Omental fat pad (tissue), 4 donors: ENCODE measurements around the gene TSC22D3. TPM values are rescaled to one million over a fixed set of nuclear protein-coding genes. Genes with fewer than 3 reads are reported as not detected.
"Not testable (repeated sequence)": the region's sequence is repeated elsewhere in the genome, so short reads cannot be mapped to it uniquely, and the experiment has no call there.

ENCODE experiments used
- ATAC-seq: fragments of 150-250 bp; one replicate; pipeline ENCODE4 v1.9.1; 2016; ENCODE audit warnings: mild to moderate bottlenecking, moderate library complexity; ENCODE audit not compliant: low FRiP score
- DNase-seq: peaks from one replicate; pipeline ENCODE4 v3.0.0-alpha.2; 2019; ENCODE audit warnings: low spot score
- total RNA-seq, 4 donors: library from RNA; depleted of rRNA; stranded (reverse); fragments of >200 nt; gene quantifications; one replicate each; pipeline ENCODE4 v1.1.0, GENCODE V29; 2016
- TF ChIP-seq, protein P1 (sequence below), 3 donors: fragments of 450-650 bp; IDR thresholded peaks; one replicate each; pipeline ENCODE4 v1.5.1; 2016 to 2017; ENCODE audit warnings: antibody characterized with exemption in 3 of 3, mild to moderate bottlenecking in 3 of 3, moderate library complexity in 2 of 3

The TSC22D3 gene
- total RNA-seq, 4 donors from 2014 or later: 316 to 869 (median 357) TPM

DNA sequence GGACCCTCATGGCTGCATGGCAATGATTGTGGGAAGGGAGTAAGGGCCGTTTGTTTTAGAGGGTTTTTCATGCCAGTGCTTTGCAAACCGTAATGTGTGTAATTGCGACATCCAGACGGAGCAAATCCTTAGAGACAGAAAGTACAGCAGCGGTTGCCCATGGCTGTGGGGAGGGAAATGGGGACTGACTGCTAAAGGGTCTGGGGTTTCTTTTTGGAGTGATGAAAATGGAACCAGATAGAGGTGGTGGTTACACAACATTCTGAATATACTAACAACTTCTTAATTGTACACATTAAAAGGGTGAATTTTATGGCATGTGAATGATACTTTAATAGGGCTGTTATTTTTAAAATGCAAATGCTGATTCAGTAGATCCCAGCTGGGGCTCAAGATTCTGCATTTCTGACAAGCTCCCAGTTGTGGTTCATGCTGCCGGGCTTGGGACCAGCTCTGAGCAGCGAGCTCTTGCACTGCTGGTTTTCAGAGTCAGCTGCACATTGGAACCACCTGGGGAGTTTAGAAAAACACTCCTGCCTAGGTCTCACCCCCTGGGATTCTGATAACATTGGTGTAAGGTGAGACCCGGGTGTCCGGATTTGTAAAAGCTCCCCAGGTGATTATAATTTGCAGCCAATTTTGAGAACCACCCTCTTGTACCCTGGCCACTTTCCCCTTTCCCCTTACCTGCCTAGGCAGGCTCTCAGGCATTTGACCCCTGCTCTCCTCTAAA lies 99.6 kb downstream of the TSC22D3 start:
- TF ChIP-seq, protein P1, sequence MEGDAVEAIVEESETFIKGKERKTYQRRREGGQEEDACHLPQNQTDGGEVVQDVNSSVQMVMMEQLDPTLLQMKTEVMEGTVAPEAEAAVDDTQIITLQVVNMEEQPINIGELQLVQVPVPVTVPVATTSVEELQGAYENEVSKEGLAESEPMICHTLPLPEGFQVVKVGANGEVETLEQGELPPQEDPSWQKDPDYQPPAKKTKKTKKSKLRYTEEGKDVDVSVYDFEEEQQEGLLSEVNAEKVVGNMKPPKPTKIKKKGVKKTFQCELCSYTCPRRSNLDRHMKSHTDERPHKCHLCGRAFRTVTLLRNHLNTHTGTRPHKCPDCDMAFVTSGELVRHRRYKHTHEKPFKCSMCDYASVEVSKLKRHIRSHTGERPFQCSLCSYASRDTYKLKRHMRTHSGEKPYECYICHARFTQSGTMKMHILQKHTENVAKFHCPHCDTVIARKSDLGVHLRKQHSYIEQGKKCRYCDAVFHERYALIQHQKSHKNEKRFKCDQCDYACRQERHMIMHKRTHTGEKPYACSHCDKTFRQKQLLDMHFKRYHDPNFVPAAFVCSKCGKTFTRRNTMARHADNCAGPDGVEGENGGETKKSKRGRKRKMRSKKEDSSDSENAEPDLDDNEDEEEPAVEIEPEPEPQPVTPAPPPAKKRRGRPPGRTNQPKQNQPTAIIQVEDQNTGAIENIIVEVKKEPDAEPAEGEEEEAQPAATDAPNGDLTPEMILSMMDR (IDR thresholded peaks at IDR 0.05): no peak
- DNase-seq (no peak), ATAC-seq (no peak)

DNA sequence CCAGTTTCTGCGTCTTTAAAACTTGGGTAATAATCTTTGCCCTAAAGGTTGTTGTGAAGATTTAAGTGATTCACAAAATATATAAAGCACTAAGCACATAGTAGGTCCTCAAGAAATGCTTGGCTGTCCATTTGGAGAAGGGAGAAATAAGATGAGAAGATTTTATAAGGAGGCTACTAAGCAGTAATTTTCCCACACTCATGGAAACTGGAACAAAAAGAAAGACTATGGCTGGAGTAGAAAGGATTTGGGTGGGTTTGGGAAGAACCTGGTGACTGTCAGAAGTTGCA lies 100.3 kb downstream of the TSC22D3 start:
- DNase-seq: no peak
- TF ChIP-seq, protein P1 (IDR thresholded peaks at IDR 0.05): no peak

DNA sequence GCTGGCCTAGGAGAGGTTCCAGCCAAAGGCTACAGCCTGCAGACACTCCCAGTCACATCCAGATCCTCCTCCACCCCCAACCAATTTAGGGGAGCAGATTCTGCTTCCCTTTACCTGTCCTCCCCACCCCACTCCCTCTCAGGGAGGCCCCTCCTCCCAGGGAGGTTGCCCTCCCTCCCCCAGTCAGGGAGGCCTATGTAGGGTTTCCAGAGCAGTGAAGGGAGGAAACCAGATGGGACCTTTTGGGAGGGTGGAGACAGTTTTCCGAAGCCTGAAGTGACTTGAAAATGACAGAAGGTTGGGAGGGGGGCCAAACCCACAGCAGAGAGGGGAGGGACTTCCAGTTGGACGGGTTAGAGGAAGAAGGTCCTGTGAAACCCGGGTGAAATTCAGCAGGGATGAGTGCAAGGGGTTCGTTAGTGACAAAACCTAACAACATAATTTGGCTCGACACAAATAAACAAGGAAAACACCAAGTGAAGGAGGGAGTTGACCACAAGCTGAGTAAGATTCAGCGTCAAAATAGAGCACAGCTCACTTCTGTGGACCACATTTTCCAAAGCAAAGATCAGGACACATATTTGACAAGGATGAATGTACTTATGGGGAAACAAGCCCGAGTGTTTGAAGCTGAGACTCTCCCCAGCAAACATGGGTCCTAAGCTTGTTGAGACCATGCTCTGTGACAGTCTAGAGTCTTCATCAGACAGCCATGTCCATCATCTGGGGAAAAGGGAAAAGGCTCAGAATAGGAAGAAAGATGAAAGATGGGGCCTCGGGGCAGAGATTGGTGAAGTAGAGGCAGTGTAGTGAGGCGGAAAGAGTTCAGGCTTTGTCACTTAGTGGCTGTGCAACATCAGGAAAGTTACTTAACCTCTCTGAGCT lies 100.9 kb downstream of the TSC22D3 start:
- TF ChIP-seq, protein P1 (IDR thresholded peaks at IDR 0.05): no peak
- no peak for DNase-seq
- no peak for ATAC-seq

More for the DNA sequence above, 100.3 kb downstream of the TSC22D3 start:
- ATAC-seq: no peak

DNA sequence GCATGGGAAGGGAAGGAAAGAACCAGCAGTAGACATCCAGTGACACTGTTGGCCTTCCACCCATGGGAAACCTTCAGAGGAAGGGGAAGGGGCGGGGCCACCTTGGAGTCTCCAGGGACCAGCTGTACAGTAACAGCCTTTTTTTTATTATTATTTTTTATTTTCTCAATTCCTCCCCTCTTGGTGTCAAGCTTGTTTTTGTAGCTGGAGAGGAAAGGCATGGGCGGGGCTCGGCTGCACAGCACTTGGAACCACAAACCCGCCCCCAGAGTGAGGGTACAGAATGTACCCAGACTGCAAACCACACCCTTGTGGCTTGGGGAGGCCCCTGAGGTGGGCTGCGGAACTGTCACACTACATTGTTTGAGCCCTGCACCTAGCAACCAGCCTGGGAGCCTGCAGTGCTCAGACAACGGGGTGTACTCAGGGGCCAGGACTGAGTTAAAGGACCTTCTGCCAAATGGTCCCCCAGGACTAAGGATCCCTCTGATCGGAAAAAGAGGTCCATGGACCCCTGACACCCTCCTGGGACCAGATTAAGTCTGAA lies 101.6 kb downstream of the TSC22D3 start:
- DNase-seq: peak; percentile 45
- TF ChIP-seq, protein P1 (IDR thresholded peaks at IDR 0.05): no peak

DNA sequence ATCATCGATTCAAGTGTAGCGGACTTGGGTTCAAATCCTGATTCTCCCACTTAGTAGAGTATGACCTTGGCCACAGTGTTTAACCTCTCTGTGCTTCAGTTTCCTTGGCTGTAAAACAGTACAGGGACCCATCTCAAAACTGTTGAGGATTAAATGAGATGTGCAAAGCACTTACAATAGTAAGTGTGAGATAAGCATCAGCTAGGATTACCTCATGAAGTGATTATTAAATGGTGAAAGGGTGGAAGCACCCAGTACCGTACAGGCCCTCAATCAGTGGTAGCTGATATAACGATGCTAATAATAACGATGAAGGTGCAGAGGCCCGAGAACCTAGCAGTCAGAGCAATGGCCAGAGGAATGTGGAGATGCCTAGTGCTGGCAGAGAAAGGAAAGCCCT lies 102.2 kb downstream of the TSC22D3 start:
- DNase-seq: no peak
- ATAC-seq: no peak
- TF ChIP-seq, protein P1 (IDR thresholded peaks at IDR 0.05): no peak

More for the DNA sequence above, 101.6 kb downstream of the TSC22D3 start:
- ATAC-seq: peak; percentile 33

DNA sequence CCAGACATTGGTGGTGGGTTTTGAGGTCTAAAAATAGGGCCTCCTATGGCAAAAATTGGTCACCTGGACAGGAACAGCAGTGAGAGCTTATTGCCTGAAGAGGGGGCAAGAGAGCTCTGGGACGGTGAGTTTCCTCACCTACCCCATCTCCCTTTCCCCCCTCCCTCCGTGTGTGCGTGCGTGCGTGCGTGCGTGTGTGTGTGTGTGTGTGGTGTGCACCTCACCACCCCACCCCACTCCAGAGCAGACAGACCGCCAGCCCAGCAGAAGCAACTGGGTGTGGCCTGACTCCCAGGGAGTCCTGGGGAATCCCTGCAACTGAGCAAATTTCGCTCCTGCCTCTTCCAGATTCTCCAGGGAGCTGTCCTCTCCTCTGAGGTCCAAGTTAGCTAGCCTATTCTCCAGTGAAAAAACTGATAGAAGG lies 102.6 kb downstream of the TSC22D3 start:
- DNase-seq (no peak), ATAC-seq (peak; percentile 74)
- TF ChIP-seq, protein P1 (IDR thresholded peaks at IDR 0.05): peak in 1 of 3 donors; percentile 9

DNA sequence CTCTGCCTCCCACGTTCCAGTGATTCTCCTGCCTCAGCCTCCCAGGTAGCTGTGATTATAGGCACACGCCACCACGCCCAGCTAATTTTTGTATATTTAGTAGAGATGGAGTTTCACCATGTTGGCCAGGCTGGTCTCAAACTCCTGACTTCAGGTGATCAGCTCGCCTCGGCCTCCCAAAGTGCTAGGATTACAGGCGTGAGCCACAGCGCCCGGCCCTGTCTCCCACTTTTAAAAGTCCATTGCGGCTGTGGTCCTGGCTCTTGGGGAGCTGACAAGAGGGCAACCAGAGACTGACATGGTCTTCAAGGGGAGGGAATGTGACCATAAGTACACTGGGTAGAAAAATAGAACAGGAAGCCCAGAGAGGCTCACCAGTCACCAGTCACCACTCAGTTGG lies 104.3 kb downstream of the TSC22D3 start:
- DNase-seq, ATAC-seq: not testable (repeated sequence)
